Stimulated activated CD8-positive, alpha-beta memory T cell treated with anti-CD3 and anti-CD28 coated beads, Interleukin-15, amount 100 ng/mL, for 48 hours (primary cell): Measurements from ENCODE around the gene AMN1.
"Not testable (repeated sequence)": the region's sequence is repeated elsewhere in the genome, so short reads cannot be mapped to it uniquely, and the experiment has no call there.

Source experiments
- DNase-seq, 2 donors: peaks; one replicate each; pipeline ENCODE4 v3.0.0-alpha.2; 2020; ENCODE audit warnings: low read depth in 2 of 2

Gene AMN1

GRCh38 chr12:31728917-31729640 lies at the start of gene AMN1:
Gene AMN1, minus strand, starts transcription at chr12:31729021. Its CDS starts 13 bp downstream, at chr12:31729008.
- DNase-seq: peak; percentile 97 to 99

- DNase-seq: no peak
These were observed 45.0 kb upstream of the AMN1 start for GRCh38 chr12:31773867-31774266.

- DNase-seq: no peak
These were observed 44.5 kb upstream of the AMN1 start for GRCh38 chr12:31773223-31773750.

GRCh38 chr12:31772685-31773222 lies 43.9 kb upstream of the AMN1 start:
- no peak for DNase-seq

GRCh38 chr12:31772186-31772585 lies 43.4 kb upstream of the AMN1 start:
- DNase-seq: no peak

GRCh38 chr12:31768046-31768445 lies 39.2 kb upstream of the AMN1 start:
- DNase-seq: no peak

GRCh38 chr12:31765931-31766330 lies 37.1 kb upstream of the AMN1 start:
- no peak for DNase-seq

GRCh38 chr12:31759632-31760459 lies 31.0 kb upstream of the AMN1 start:
- no peak for DNase-seq

GRCh38 chr12:31758297-31758696 lies 29.5 kb upstream of the AMN1 start:
- DNase-seq: not testable (repeated sequence)

- no peak for DNase-seq
These were observed 28.2 kb upstream of the AMN1 start for GRCh38 chr12:31756977-31757420.

GRCh38 chr12:31752450-31752849 lies 23.6 kb upstream of the AMN1 start:
- DNase-seq: no peak

- no peak for DNase-seq
These were observed 22.3 kb upstream of the AMN1 start for GRCh38 chr12:31751085-31751484.

- no peak for DNase-seq
These were observed 21.9 kb upstream of the AMN1 start for GRCh38 chr12:31750747-31751039.

- DNase-seq: peak; percentile 54 to 55
These were observed 20.3 kb upstream of the AMN1 start for GRCh38 chr12:31749024-31749704.

GRCh38 chr12:31745242-31745641 lies 16.4 kb upstream of the AMN1 start:
- DNase-seq: no peak

- DNase-seq: not testable (repeated sequence)
These were observed 15.5 kb upstream of the AMN1 start for GRCh38 chr12:31744363-31744762.

GRCh38 chr12:31742891-31743290 lies 14.1 kb upstream of the AMN1 start:
- DNase-seq: no peak

GRCh38 chr12:31740628-31741027 lies 11.8 kb upstream of the AMN1 start:
- DNase-seq: no peak

GRCh38 chr12:31737763-31738162 lies 8.9 kb upstream of the AMN1 start:
- DNase-seq: no peak

GRCh38 chr12:31737345-31737744 lies 8.5 kb upstream of the AMN1 start:
- no peak for DNase-seq

GRCh38 chr12:31736472-31736871 lies 7.7 kb upstream of the AMN1 start:
- peak in 1 of 2 donors; percentile 63 for DNase-seq
